ENCODE measurements around the gene PRMT9. TPM values are rescaled to one million over a fixed set of nuclear protein-coding genes. Genes with fewer than 3 reads are reported as not detected.

The PRMT9 gene
- polyA plus RNA-seq, 4 donors, result 1.9 to 11.1 (median 3.6) TPM

DNA sequence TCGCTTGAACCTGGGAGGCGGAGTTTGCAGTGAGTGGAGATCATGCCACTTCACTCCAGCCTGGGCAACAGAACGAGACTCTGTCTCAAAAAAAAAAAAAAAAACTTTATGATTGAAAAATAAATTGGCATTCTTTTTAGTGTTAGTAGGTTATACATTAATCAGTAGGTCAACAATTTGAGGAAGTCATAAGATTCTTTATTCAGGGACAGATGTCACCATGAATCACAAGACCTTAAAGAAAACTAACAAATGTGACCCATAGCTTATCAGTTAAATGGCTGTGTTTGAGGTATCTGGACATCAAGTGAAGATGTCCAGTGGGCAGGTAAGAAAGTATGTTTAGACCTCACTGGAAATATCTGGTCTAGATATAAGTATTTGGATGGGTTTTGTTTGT is 9.3 kb upstream of the PRMT9 start:
- FAIRE-seq (no peak), DNase-seq (peak; percentile 11 to 40)
- 25 to 68% (median 27%) methylated on average over 3 of the region's 3 CpGs for WGBS, 3 donors
- Histone ChIP-seq H3K36me3 (ENCODE audit: control insufficient read depth in 3 of 3, insufficient read depth in 2 of 3, low read depth in 1 of 3, low read length in 3 of 3) (no peaks in the 10 kb centered on the region), H3K27me3 (ENCODE audit: control insufficient read depth in 3 of 3, insufficient read depth in 3 of 3, low read length in 3 of 3) (no peaks in the 10 kb centered on the region), H3K9me3 (ENCODE audit: control insufficient read depth in 2 of 2, insufficient read depth in 1 of 2, low read depth in 1 of 2, low read length in 1 of 2) (no peaks in the 10 kb centered on the region), H3K4me1 (ENCODE audit: control insufficient read depth in 3 of 3, insufficient read depth in 2 of 3, low read depth in 1 of 3, low read length in 2 of 3) (peaks cover 0 to 5% (median 0%) of the 10 kb centered on the region in 3 donors), H3K4me3 (ENCODE audit: low read depth in 1 of 3, low read length in 3 of 3) (no peak overlapping the region), H3K27ac (ENCODE audit: low read depth in 1 of 3, low read length in 2 of 3) (no peak overlapping the region)

DNA sequence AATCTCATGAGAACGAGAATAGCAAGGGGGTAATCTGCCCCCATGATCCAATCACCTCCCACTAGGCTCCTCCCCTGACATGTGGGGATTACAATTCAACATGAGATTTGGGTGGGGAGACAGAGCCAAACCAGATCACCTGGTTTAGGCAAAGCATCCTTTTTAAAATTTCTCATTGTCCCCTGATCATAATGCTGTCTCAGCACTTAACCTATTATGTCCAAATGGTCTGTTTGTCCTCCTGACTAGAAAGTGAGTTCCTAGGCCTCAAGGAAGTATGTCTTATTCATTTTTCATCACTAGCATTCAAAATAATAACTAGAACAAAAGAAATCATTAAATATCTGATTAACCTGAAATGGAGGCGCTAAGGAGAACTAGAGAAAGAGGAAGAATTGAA is 7.9 kb upstream of the PRMT9 start:
- DNase-seq, result no peak
- no peaks in the 10 kb centered on the region for H3K9me3 ChIP-seq (ENCODE audit: control insufficient read depth in 2 of 2, insufficient read depth in 1 of 2, low read depth in 1 of 2, low read length in 1 of 2)
- no peak overlapping the region for H3K4me3 ChIP-seq (ENCODE audit: low read depth in 1 of 3, low read length in 3 of 3)
- no peaks in the 10 kb centered on the region for H3K36me3 ChIP-seq (ENCODE audit: control insufficient read depth in 3 of 3, insufficient read depth in 2 of 3, low read depth in 1 of 3, low read length in 3 of 3)
- FAIRE-seq, result no peak
- no peak overlapping the region for H3K27ac ChIP-seq (ENCODE audit: low read depth in 1 of 3, low read length in 2 of 3)
- peaks cover 0 to 5% (median 0%) of the 10 kb centered on the region in 3 donors for H3K4me1 ChIP-seq (ENCODE audit: control insufficient read depth in 3 of 3, insufficient read depth in 2 of 3, low read depth in 1 of 3, low read length in 2 of 3)
- H3K27me3 ChIP-seq (ENCODE audit: control insufficient read depth in 3 of 3, insufficient read depth in 3 of 3, low read length in 3 of 3), result no peaks in the 10 kb centered on the region
- 80 to 89% (median 85%) methylated on average over 2 of the region's 2 CpGs for WGBS, 3 donors

DNA sequence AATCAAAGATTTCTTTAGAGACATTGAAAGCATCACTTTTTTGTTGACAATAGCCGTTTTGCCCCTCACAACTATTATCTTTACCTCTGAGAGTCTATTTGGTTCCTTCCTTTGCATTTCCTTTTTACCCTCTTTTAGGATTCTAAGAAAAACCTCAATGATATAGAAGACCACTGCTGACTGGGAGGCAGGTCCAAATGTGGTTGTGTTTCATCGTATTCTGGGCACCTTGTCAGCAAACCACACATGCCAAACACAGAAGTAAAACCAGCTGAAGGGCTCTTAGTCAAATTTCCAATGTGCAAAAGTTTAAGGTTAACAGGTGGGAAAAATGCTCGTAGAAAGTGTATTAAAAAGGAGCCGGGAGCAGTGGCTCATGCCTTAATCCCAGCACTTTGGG is 5.1 kb upstream of the PRMT9 start:
- no peak for FAIRE-seq
- H3K27me3 ChIP-seq (ENCODE audit: control insufficient read depth in 3 of 3, insufficient read depth in 3 of 3, low read length in 3 of 3), result no peaks in the 10 kb centered on the region
- H3K4me3 ChIP-seq (ENCODE audit: low read depth in 1 of 3, low read length in 3 of 3), result no peak overlapping the region
- 43 to 63% (median 60%) methylated on average over 4 of the region's 4 CpGs for WGBS, 3 donors
- H3K4me1 ChIP-seq (ENCODE audit: control insufficient read depth in 3 of 3, insufficient read depth in 2 of 3, low read depth in 1 of 3, low read length in 2 of 3), result peaks cover 0 to 11% (median 0%) of the 10 kb centered on the region in 3 donors
- H3K36me3 ChIP-seq (ENCODE audit: control insufficient read depth in 3 of 3, insufficient read depth in 2 of 3, low read depth in 1 of 3, low read length in 3 of 3), result no peaks in the 10 kb centered on the region
- no peak overlapping the region for H3K27ac ChIP-seq (ENCODE audit: low read depth in 1 of 3, low read length in 2 of 3)
- DNase-seq, result no peak
- no peaks in the 10 kb centered on the region for H3K9me3 ChIP-seq (ENCODE audit: control insufficient read depth in 2 of 2, insufficient read depth in 1 of 2, low read depth in 1 of 2, low read length in 1 of 2)

DNA sequence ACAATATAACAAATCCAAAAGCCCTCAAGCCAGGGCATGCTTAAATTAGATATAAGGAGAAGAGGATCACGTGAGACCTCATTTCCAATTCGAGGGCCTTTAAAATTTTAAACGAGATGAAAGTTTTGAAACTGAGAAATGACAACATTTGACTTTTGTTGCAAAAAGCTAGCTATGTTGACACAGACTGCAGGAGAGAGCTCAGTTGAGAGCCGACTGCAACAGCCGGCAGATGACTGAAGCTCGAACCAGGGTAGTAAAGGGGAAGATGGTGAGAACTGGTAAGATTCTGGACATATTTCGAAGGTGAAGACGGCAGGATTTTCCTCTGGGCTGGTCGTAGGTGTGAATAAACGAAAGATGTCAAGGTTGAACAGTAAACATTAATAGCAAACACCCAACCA is 773 bp downstream of the PRMT9 start:
- Histone ChIP-seq H3K27me3 (ENCODE audit: control insufficient read depth in 3 of 3, insufficient read depth in 3 of 3, low read length in 3 of 3) (no peaks in the 10 kb centered on the region), H3K4me1 (ENCODE audit: control insufficient read depth in 3 of 3, insufficient read depth in 2 of 3, low read depth in 1 of 3, low read length in 2 of 3) (peaks cover 0 to 11% (median 0%) of the 10 kb centered on the region in 3 donors), H3K9me3 (ENCODE audit: control insufficient read depth in 2 of 2, insufficient read depth in 1 of 2, low read depth in 1 of 2, low read length in 1 of 2) (no peaks in the 10 kb centered on the region), H3K27ac (ENCODE audit: low read depth in 1 of 3, low read length in 2 of 3) (peak overlapping the region in 2 of 3 donors; percentile 86 to 98), H3K4me3 (ENCODE audit: low read depth in 1 of 3, low read length in 3 of 3) (peak overlapping the region; percentile 57 to 79 (median 71)), H3K36me3 (ENCODE audit: control insufficient read depth in 3 of 3, insufficient read depth in 2 of 3, low read depth in 1 of 3, low read length in 3 of 3) (peaks cover 0 to 14% (median 2%) of the 10 kb centered on the region in 3 donors)
- WGBS, 3 donors, result 1 to 2% (median 2%) methylated on average over 10 of the region's 10 CpGs
- DNase-seq, result peak; percentile 15 to 54
- no peak for FAIRE-seq

DNA sequence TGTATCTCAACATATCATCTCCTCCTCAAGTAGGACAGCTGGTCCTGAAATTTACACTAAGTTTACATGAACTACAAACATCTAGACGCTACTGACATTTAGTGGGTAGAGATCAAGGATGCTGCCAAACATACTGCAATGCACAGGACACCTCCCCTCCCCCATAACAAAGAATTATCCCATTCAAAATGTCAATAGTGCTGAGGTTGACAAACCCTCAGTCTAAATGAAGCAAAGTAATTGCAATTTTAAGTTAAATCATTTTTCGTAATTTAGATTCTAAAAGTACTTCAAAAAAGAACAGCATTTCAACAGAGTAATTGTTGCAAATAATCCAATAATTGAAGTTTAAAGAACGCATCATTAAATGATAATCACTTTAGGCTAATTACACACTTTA is 1.2 kb downstream of the PRMT9 start:
- Histone ChIP-seq H3K27me3 (ENCODE audit: control insufficient read depth in 3 of 3, insufficient read depth in 3 of 3, low read length in 3 of 3) (no peaks in the 10 kb centered on the region), H3K4me1 (ENCODE audit: control insufficient read depth in 3 of 3, insufficient read depth in 2 of 3, low read depth in 1 of 3, low read length in 2 of 3) (peaks cover 0 to 11% (median 0%) of the 10 kb centered on the region in 3 donors), H3K36me3 (ENCODE audit: control insufficient read depth in 3 of 3, insufficient read depth in 2 of 3, low read depth in 1 of 3, low read length in 3 of 3) (peaks cover 0 to 14% (median 2%) of the 10 kb centered on the region in 3 donors), H3K9me3 (ENCODE audit: control insufficient read depth in 2 of 2, insufficient read depth in 1 of 2, low read depth in 1 of 2, low read length in 1 of 2) (no peaks in the 10 kb centered on the region), H3K4me3 (ENCODE audit: low read depth in 1 of 3, low read length in 3 of 3) (peak overlapping the region in 2 of 3 donors; percentile 11 to 79), H3K27ac (ENCODE audit: low read depth in 1 of 3, low read length in 2 of 3) (peak overlapping the region in 1 of 3 donors; percentile 86)
- FAIRE-seq, result no peak
- 55 to 60% (median 58%) methylated on average over 3 of the region's 3 CpGs for WGBS, 3 donors
- peak in 1 of 2 donors; percentile 13 for DNase-seq

DNA sequence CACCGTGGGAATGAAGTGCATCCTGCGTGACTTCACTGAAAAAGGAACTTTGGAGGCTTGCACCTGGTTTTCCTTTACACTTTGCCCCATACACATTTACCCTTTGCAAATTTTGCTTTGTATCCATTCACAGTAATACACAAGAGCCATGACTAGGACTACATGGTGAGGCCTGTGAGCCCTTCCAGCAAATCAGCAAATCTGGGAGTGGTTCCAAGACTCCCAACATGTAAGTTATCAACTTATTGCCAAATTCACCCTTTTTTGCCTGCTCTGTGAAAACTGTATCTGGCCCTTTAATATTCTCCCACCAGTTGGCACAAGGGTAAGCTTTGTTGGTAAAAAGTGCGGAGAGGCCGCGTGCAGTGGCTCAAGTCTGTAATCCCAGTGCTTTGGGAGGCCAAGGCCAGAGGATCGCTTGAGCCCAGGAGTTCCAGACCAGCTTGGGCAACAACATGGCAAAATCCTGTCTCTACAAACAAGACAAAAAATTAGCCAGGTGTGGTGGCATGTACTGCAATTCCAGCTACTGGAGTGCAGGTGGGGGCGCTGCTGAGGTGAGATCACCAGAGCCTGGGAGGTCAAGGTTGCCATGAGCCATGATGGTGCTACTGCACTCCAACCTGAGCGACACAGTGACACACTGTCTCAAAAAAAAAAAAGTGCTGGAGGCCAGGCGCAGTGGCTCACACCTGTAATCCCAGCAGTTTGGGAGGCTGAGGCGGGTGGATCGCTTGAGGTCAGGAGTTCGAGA is 5.0 kb downstream of the PRMT9 start:
- Histone ChIP-seq H3K4me1 (ENCODE audit: control insufficient read depth in 3 of 3, insufficient read depth in 2 of 3, low read depth in 1 of 3, low read length in 2 of 3) (peaks cover 0 to 4% (median 0%) of the 10 kb centered on the region in 3 donors), H3K27ac (ENCODE audit: low read depth in 1 of 3, low read length in 2 of 3) (no peak overlapping the region), H3K27me3 (ENCODE audit: control insufficient read depth in 3 of 3, insufficient read depth in 3 of 3, low read length in 3 of 3) (no peaks in the 10 kb centered on the region), H3K36me3 (ENCODE audit: control insufficient read depth in 3 of 3, insufficient read depth in 2 of 3, low read depth in 1 of 3, low read length in 3 of 3) (peaks cover 0 to 17% (median 2%) of the 10 kb centered on the region in 3 donors), H3K4me3 (ENCODE audit: low read depth in 1 of 3, low read length in 3 of 3) (no peak overlapping the region), H3K9me3 (ENCODE audit: control insufficient read depth in 2 of 2, insufficient read depth in 1 of 2, low read depth in 1 of 2, low read length in 1 of 2) (no peaks in the 10 kb centered on the region)
- peak in 1 of 2 donors; percentile 3 for DNase-seq
- 95 to 98% (median 96%) methylated on average over 12 of the region's 12 CpGs for WGBS, 3 donors
- no peak for FAIRE-seq

DNA sequence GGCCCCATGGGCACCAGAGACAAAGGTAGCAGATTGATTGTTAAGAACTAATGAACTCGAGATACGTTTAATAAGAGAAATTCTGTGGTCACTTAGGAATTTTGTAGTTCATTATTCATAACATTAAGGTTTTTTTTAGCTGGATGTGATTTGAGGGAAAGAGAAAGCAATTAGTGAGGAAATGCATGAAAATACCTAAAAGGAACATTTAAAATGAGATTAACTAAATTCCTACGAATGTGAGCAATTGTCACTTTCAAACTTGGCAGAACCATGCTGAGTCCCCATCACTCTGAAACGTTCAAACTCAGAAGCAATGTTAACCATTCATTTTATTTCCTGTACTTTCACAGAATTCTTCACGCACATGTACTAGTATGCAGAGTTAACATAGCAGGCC is 5.9 kb downstream of the PRMT9 start:
- Histone ChIP-seq H3K4me1 (ENCODE audit: control insufficient read depth in 3 of 3, insufficient read depth in 2 of 3, low read depth in 1 of 3, low read length in 2 of 3) (peaks cover 0 to 4% (median 0%) of the 10 kb centered on the region in 3 donors), H3K9me3 (ENCODE audit: control insufficient read depth in 2 of 2, insufficient read depth in 1 of 2, low read depth in 1 of 2, low read length in 1 of 2) (no peaks in the 10 kb centered on the region), H3K4me3 (ENCODE audit: low read depth in 1 of 3, low read length in 3 of 3) (no peak overlapping the region), H3K36me3 (ENCODE audit: control insufficient read depth in 3 of 3, insufficient read depth in 2 of 3, low read depth in 1 of 3, low read length in 3 of 3) (peaks cover 0 to 17% (median 2%) of the 10 kb centered on the region in 3 donors), H3K27ac (ENCODE audit: low read depth in 1 of 3, low read length in 2 of 3) (no peak overlapping the region), H3K27me3 (ENCODE audit: control insufficient read depth in 3 of 3, insufficient read depth in 3 of 3, low read length in 3 of 3) (no peaks in the 10 kb centered on the region)
- FAIRE-seq, result no peak
- 76 to 83% (median 80%) methylated on average over 5 of the region's 5 CpGs for WGBS, 3 donors
- DNase-seq, result no peak

DNA sequence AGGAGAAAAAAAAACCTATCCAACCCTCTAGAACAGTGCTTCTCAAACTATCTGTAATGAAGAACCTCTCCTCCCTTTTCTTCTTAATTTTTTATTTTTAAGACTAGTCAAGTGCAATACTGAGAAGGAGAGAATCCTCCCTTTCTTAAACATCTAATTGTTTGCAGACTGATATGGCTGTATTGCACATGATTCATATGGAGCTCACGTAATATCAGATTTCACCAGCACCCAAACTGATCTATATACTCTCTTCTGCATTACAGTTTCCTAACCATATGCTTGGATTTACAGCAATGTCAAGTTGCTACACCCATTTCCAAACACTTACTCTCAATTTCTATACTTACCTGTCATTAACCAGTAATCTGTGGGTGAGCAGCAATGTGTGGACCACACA is 9.5 kb downstream of the PRMT9 start:
- H3K4me1 ChIP-seq (ENCODE audit: control insufficient read depth in 3 of 3, insufficient read depth in 2 of 3, low read depth in 1 of 3, low read length in 2 of 3), result no peaks in the 10 kb centered on the region
- peaks cover 0 to 13% (median 2%) of the 10 kb centered on the region in 3 donors for H3K36me3 ChIP-seq (ENCODE audit: control insufficient read depth in 3 of 3, insufficient read depth in 2 of 3, low read depth in 1 of 3, low read length in 3 of 3)
- H3K27me3 ChIP-seq (ENCODE audit: control insufficient read depth in 3 of 3, insufficient read depth in 3 of 3, low read length in 3 of 3), result no peaks in the 10 kb centered on the region
- 91 to 98% (median 96%) methylated on average over 1 of the region's 1 CpG for WGBS, 3 donors
- no peaks in the 10 kb centered on the region for H3K9me3 ChIP-seq (ENCODE audit: control insufficient read depth in 2 of 2, insufficient read depth in 1 of 2, low read depth in 1 of 2, low read length in 1 of 2)
- H3K27ac ChIP-seq (ENCODE audit: low read depth in 1 of 3, low read length in 2 of 3), result no peak overlapping the region
- no peak overlapping the region for H3K4me3 ChIP-seq (ENCODE audit: low read depth in 1 of 3, low read length in 3 of 3)
- DNase-seq (no peak), FAIRE-seq (no peak)
